ENCODE data around the gene ZBTB7C.

The ZBTB7C gene

DNA sequence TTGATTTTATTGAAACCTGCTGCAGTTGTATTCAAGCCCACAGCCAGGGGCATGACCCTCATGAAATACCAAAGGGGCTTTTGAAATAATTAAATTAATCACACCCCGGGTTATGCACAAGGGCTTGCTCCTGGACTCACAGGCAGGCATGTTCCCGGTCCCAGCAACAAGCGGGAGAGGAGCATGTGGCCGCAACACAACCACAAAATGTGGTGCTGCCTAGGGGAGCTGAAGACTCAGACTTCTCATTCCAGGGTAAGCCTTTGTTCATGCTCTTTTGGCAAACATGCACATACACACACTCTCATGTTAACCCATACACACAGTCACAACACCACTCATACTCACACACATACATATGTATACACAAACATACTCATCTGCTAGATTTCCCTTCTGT, 245.1 kb downstream of the ZBTB7C start:
- Histone ChIP-seq H3K36me3 (no peaks in the 10 kb centered on the region), H3K4me1 (peaks cover 38% of the 10 kb centered on the region)

DNA sequence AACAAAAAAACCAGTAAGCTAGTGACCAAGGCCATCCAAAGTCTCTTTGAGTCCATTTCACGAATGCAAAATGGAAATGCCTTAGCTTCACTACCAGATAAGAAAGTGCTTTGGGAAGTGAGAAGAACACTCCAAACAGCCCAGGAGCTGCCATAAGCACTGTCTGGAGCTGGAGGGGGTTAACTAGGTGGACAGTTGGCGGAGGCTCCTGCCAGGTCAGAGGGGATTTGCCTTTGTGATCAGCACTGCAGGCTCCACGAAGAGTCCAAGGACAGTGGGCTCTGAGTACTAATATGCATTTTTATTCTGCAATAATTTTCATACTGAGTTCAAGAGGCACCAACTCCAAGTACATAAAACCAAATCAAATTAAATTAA, 245.5 kb downstream of the ZBTB7C start:
- H3K27ac ChIP-seq, result no peak overlapping the region
- no peaks in the 10 kb centered on the region for H3K36me3 ChIP-seq
- peaks cover 9% of the 10 kb centered on the region for H3K27me3 ChIP-seq
- no peaks in the 10 kb centered on the region for H3K9me3 ChIP-seq
- no peak overlapping the region for H3K4me2 ChIP-seq
- H4K20me1 ChIP-seq, result no peaks in the 10 kb centered on the region
- no peak for TF ChIP-seq Cebpa-rat (IDR thresholded peaks at IDR 0.05)
- no peak overlapping the region for H3K4me3 ChIP-seq
- no peak overlapping the region for H3K9ac ChIP-seq
- peaks cover 38% of the 10 kb centered on the region for H3K4me1 ChIP-seq

More for the DNA sequence above, 245.1 kb downstream of the ZBTB7C start:
- Histone ChIP-seq H3K9ac (no peak overlapping the region), H4K20me1 (no peaks in the 10 kb centered on the region), H3K27ac (no peak overlapping the region), H3K9me3 (no peaks in the 10 kb centered on the region), H3K4me3 (no peak overlapping the region), H3K27me3 (peaks cover 9% of the 10 kb centered on the region), H3K4me2 (no peak overlapping the region)
- TF ChIP-seq Cebpa-rat (IDR thresholded peaks at IDR 0.05), result no peak

DNA sequence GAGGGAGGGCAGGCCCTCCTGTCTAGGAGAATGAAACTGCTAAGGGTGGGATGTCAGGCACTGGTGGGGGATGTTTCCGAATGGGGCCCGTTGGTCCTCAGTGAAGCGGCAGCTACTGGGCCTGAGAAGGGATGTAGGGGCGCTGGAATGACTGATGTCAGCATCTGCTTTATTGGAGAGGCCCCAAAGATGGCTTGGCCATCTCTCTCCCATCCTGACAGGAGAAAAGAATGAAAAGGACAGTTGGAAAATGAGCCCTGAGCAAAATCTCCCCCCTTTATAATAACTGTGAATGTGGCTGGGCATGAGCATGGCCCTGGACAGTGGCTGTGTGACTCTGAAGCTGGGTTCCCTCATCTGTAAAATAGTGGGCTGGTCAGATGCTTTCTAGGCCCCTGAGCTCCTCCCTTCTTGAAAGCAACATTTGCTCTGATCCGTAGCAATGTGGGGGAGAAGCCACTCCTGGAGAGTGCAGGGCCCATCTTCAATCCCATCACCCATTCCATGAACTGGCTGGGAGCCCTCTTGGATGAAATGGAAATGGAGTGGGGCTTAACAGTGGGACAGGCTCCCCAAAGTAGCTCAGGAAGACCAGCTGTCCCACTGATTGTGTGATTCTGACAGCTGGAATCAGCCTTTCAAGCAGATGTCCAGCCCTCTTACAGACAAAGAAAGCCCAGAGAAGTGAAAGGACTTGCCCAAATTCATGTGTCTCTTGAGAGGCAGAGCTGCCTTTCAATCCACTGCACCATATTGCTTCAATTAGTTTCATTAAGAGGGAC, 246.0 kb downstream of the ZBTB7C start:
- H3K36me3 ChIP-seq, result no peaks in the 10 kb centered on the region

DNA sequence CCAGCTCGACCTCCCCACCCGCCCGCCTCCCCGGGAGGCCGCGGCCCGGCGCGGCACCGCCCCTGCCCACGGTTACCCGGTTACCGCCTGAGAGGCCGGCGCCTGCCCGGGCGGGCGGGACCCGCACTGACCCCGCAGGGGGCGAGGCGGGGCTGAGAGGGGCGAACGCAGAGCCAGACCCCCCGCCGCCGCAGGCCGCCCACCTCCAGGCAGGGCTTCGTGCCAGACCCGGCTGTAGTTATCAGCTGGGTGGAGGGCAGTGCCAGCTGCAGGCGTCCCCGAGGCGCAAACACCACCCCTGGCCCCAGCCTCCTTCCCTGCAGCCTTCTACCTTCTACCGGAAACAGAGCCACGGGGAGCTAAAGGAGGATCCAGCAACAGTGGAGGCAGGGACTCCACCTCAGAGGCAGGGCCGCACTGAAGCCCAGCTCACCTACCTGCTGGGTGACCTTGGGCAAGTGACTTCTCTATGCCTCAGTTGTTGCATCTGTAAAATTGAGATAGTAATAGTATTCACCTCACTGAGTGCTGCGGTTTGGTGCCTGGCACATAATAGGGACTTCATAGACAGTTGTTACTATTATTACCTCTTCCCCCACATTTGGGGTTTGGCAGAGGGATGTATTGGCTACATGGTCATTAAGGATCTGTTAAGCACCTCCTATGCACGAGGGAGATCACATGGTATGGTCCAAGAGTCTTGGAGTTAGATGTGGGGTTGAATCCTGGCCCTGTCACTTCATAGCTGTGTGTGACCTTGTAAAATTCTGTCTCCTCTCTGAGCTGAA, 247.1 kb downstream of the ZBTB7C start:
- H3K4me3 ChIP-seq, result peak overlapping the region; percentile 69

More for the DNA sequence above, 246.0 kb downstream of the ZBTB7C start:
- Histone ChIP-seq H3K9ac (no peak overlapping the region), H3K4me3 (no peak overlapping the region), H4K20me1 (no peaks in the 10 kb centered on the region), H3K9me3 (no peaks in the 10 kb centered on the region), H3K27ac (no peak overlapping the region), H3K4me2 (no peak overlapping the region), H3K27me3 (peaks cover 9% of the 10 kb centered on the region), H3K4me1 (peaks cover 38% of the 10 kb centered on the region)
- no peak for TF ChIP-seq Cebpa-rat (IDR thresholded peaks at IDR 0.05)

DNA sequence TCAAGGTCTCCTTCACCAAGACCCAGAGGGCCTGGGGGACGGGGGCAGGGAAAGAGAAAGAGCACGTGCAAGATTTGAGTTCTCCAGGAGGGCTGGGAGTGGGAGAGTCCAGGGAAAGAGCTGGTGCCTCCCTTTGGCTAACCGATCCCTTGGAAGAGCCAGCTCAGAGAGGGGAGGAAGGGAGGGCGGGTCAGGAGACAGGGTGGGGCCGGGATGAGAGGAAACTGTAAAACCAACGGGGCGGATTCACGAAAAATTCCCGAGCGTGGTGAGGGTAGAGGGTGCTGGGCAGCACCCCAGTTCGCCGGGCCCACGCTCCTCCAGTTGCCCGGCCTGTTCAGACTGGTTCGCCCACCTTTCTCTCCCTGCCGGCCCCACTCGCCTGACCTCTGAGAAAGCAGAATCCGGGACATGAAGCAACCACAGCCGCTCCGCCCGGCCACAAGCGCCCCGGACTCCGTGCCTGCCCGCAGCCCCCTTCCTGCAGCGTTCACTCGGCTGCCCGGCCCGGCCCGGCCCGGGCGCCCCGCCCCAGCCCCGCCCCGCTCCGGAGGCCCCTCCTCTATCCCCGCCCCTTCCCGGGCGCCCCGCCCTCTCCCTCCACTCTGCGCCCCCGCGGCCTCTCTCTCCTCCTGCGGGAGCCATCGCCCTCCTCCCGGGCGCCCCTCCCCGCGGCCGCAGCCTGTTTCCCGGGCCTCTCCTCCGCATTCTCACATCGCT, 247.8 kb downstream of the ZBTB7C start:
- Histone ChIP-seq H3K9me3 (no peaks in the 10 kb centered on the region), H3K9ac (peak overlapping the region; percentile 55; the same call in 1 of the 2 replicates), H3K36me3 (no peaks in the 10 kb centered on the region), H3K4me2 (peak overlapping the region; percentile 92), H4K20me1 (no peaks in the 10 kb centered on the region), H3K27me3 (peaks cover 9% of the 10 kb centered on the region), H3K27ac (no peak overlapping the region), H3K4me3 (peak overlapping the region; percentile 69), H3K4me1 (peaks cover 20% of the 10 kb centered on the region)
- no peak for TF ChIP-seq Cebpa-rat (IDR thresholded peaks at IDR 0.05)

More for the DNA sequence above, 247.1 kb downstream of the ZBTB7C start:
- peaks cover 27% of the 10 kb centered on the region for H3K4me1 ChIP-seq
- H3K4me2 ChIP-seq, result peak overlapping the region; percentile 92
- no peak overlapping the region for H3K27ac ChIP-seq
- H3K27me3 ChIP-seq, result peaks cover 9% of the 10 kb centered on the region
- no peak for TF ChIP-seq Cebpa-rat (IDR thresholded peaks at IDR 0.05)
- H4K20me1 ChIP-seq, result no peaks in the 10 kb centered on the region
- H3K9me3 ChIP-seq, result no peaks in the 10 kb centered on the region
- peak overlapping the region; percentile 55; the same call in 1 of the 2 replicates for H3K9ac ChIP-seq
- H3K36me3 ChIP-seq, result no peaks in the 10 kb centered on the region

DNA sequence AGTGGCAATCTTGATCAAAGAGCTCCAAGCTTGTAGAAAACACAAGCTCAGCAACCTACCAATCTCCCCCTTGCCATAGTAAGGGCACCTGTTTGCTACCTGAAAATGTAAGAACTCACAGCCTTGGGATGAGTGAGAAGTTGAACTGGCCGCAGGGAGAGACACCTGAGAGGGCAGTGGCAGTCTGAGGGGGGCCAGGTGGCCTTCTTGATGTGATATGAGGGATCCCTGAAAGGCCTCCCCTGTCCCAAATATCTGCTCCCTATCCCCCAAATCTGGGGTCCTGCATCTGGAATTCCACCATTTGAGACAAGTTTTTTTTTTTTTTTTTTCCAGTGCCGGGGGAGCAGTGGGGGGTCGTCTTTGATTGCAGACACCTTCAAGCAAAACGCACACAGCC, 248.6 kb downstream of the ZBTB7C start:
- Histone ChIP-seq H4K20me1 (no peaks in the 10 kb centered on the region), H3K4me2 (peak overlapping the region; percentile 92), H3K4me1 (peaks cover 14% of the 10 kb centered on the region), H3K27me3 (peaks cover 9% of the 10 kb centered on the region), H3K27ac (no peak overlapping the region), H3K9ac (no peak overlapping the region), H3K36me3 (no peaks in the 10 kb centered on the region), H3K9me3 (no peaks in the 10 kb centered on the region), H3K4me3 (no peak overlapping the region)
- TF ChIP-seq Cebpa-rat (IDR thresholded peaks at IDR 0.05), result no peak

DNA sequence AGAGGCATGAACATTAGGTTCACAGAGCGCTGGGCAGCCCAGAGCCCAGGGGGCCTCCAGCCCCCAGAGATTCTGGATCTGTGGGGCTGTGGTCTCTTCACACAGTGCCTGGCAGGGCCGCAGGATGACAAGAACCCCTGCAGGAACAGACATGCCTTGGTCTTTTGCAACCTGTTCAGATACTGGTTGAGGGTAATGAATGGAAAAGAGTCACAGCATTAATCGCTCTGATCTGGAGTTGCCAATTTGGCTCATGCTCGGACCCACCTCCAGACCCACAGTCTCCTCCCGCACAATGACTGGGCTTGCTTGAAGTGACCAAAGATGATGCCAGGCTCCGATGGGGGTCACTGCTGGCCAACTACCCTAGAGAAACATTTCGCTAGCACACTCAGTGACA, 249.4 kb downstream of the ZBTB7C start:
- no peak overlapping the region for H3K27ac ChIP-seq
- H3K9me3 ChIP-seq, result no peaks in the 10 kb centered on the region
- H3K9ac ChIP-seq, result no peak overlapping the region
- TF ChIP-seq Cebpa-rat (IDR thresholded peaks at IDR 0.05), result no peak
- H3K4me2 ChIP-seq, result no peak overlapping the region
- H4K20me1 ChIP-seq, result no peaks in the 10 kb centered on the region
- peaks cover 9% of the 10 kb centered on the region for H3K27me3 ChIP-seq
- H3K4me1 ChIP-seq, result peaks cover 9% of the 10 kb centered on the region; the same call in 1 of the 2 replicates
- no peaks in the 10 kb centered on the region for H3K36me3 ChIP-seq
- H3K4me3 ChIP-seq, result no peak overlapping the region

DNA sequence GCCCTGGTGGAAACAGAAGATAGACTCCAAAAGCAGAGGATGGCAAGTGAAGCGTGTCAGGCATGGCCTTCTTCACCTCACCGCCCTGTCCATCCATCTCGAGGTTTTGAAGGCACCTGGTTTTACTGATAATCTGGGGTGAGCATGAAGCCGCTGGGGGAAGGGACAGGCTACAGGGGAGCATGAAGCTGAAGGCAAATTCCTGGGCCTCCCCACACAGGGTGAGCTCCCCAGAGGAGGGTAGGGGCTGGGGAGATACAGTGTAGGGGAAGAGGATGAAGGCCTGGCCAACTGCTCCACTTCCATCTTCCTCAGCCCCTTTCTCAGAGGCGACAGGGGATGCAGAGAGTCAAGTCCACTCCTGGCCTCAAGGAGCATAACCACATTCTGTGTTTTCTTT, 250.5 kb downstream of the ZBTB7C start:
- Histone ChIP-seq H4K20me1 (no peaks in the 10 kb centered on the region), H3K27ac (no peak overlapping the region), H3K4me3 (no peak overlapping the region), H3K9ac (no peak overlapping the region), H3K27me3 (peaks cover 9% of the 10 kb centered on the region), H3K9me3 (no peaks in the 10 kb centered on the region), H3K4me2 (no peak overlapping the region), H3K36me3 (no peaks in the 10 kb centered on the region), H3K4me1 (peaks cover 9% of the 10 kb centered on the region; the same call in 1 of the 2 replicates)
- no peak for TF ChIP-seq Cebpa-rat (IDR thresholded peaks at IDR 0.05)

DNA sequence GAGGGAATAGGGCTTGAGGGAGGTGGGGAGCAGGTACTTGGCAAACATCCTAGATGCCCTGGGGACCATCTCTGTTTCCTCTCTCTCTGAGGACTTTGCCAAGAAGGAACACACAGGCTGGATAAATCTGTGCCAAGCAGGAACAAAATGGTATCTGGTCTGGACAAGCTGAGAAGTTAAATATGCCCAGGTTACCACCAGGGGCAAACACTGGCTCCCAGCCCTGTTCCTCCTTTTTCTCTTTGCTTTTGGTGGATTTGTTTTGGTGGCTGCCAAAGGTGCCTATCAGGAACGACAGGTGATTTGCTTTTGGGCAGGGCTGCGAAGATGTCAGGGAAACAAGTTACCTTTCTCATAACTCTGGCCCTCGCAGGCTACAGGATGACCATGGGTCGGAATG, 251.2 kb downstream of the ZBTB7C start:
- no peak overlapping the region for H3K27ac ChIP-seq

More for the DNA sequence above, 251.2 kb downstream of the ZBTB7C start:
- Histone ChIP-seq H3K27me3 (peaks cover 9% of the 10 kb centered on the region), H4K20me1 (no peaks in the 10 kb centered on the region), H3K4me2 (no peak overlapping the region), H3K36me3 (no peaks in the 10 kb centered on the region), H3K9me3 (no peaks in the 10 kb centered on the region), H3K9ac (no peak overlapping the region), H3K4me1 (peaks cover 9% of the 10 kb centered on the region; the same call in 1 of the 2 replicates), H3K4me3 (no peak overlapping the region)
- no peak for TF ChIP-seq Cebpa-rat (IDR thresholded peaks at IDR 0.05)
